Tibial nerve (tissue), 4 donors: ENCODE results near the gene QSER1. TPM values are rescaled to one million over a fixed set of nuclear protein-coding genes. Genes with fewer than 3 reads are reported as not detected.

Experiments used
- DNase-seq, 2 donors: peaks; one replicate each; pipeline ENCODE4 v3.0.0-alpha.2; 2019; ENCODE audit warnings: low spot score in 2 of 2
- H3K27ac ChIP-seq, 4 donors: fragments of 200-600 bp; sonication (generic) in 3 of 4; one replicate each; pipeline ENCODE4 v1.5.1; 2017 to 2019; ENCODE audit warnings: mild to moderate bottlenecking in 1 of 4
- H3K27me3 ChIP-seq, 2 donors: fragments of 200-600 bp; sonication (generic) in 1 of 2; one replicate each; pipeline versions ENCODE4 v1.5.1 to v1.6.0; 2017 to 2019
- H3K36me3 ChIP-seq, 3 donors: fragments of 200-600 bp; sonication (generic); one replicate each; pipeline ENCODE4 v1.5.1; 2018 to 2019
- H3K4me1 ChIP-seq, 4 donors: fragments of 200-600 bp; sonication (generic) in 3 of 4; one replicate each; pipeline ENCODE4 v1.5.1; 2017 to 2019
- H3K4me3 ChIP-seq, 4 donors: fragments of 200-600 bp; sonication (generic) in 3 of 4; one replicate each; pipeline ENCODE4 v1.5.1; 2017 to 2019; ENCODE audit warnings: mild to moderate bottlenecking in 1 of 4, moderate library complexity in 1 of 4
- H3K9me3 ChIP-seq, 4 donors: fragments of 200-600 bp; sonication (generic) in 3 of 4; one replicate each; pipeline ENCODE4 v1.5.1; 2017 to 2019
- EP300 ChIP-seq, 2 donors: sonication (generic); formaldehyde crosslinking; IDR thresholded peaks; one replicate each; pipeline ENCODE4 v1.6.1; 2017; ENCODE audit warnings: antibody characterized with exemption in 2 of 2, mild to moderate bottlenecking in 1 of 2
- POLR2A ChIP-seq, 2 donors: fragments of 450-650 bp; IDR thresholded peaks; one replicate each; pipeline ENCODE4 v1.6.1; 2017; ENCODE audit warnings: antibody characterized with exemption in 2 of 2, mild to moderate bottlenecking in 2 of 2, moderate library complexity in 2 of 2
- WGBS, 2 donors: methylation state at CpG; one replicate each; pipeline ENCODE4 v1.1.5; 2018; 5-methylcytosine and 5-hydroxymethylcytosine counted together
- total RNA-seq, 4 donors: library from RNA; depleted of rRNA; stranded (reverse); fragments of >200 nt; gene quantifications; one replicate each; pipeline ENCODE4 v1.1.0, GENCODE V29; 2016
- TF ChIP-seq, protein P1 (sequence below), 5 experiments: fragments of 200-600 bp in 3 of 5; fragments of 450-650 bp in 2 of 5; sonication (generic) in 3 of 5; IDR thresholded peaks; one replicate each; pipeline ENCODE4 v1.5.1; 2016 to 2019; ENCODE audit warnings: antibody characterized with exemption in 5 of 5, mild to moderate bottlenecking in 3 of 5, moderate library complexity in 2 of 5

The QSER1 gene
- total RNA-seq, 4 donors from 2014 or later: 35.1 to 45.4 (median 36.2) TPM

DNA sequence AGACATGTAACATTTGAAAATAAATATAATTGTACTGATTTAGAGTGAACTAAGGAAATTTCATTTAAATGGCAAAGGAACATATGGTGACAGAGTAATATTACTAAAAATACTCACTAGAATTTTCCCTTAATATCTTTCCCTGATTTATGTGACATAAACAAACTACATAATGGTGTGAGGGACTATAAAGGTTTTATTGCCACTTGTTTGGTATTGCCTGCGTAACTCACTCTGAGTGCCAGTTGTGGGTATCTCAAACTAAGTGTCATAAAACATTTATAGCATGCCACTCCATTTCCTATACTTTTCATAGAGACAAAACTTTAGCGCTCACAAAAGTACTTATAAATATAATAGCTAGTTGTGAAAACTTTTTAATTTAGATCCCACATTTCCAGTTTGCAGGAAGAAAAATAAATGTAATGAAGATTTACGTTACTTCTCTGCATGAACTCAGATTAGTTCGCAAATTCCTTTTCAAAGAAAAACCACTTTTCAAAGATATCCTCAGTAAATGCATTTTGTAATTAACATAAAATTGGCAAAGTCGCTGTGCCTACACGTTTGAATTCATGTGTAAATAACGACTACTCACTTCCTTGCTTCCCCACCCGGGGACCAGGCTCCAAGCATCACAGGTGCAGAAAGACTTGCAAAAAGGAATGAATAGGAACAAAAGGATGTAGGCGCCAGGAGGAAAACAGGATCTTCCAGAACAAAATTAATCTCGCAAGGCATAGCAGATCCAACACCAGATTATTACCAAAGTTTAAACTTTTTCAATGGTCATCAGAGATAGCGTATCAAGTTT lies 1.6 kb upstream of the QSER1 start:
- peaks cover 0 to 32% (median 9%) of the 10 kb centered on the region in 4 donors for H3K4me1 ChIP-seq
- no peaks in the 10 kb centered on the region for H3K27me3 ChIP-seq
- TF ChIP-seq POLR2A (IDR thresholded peaks at IDR 0.05): no peak
- TF ChIP-seq, protein P1, sequence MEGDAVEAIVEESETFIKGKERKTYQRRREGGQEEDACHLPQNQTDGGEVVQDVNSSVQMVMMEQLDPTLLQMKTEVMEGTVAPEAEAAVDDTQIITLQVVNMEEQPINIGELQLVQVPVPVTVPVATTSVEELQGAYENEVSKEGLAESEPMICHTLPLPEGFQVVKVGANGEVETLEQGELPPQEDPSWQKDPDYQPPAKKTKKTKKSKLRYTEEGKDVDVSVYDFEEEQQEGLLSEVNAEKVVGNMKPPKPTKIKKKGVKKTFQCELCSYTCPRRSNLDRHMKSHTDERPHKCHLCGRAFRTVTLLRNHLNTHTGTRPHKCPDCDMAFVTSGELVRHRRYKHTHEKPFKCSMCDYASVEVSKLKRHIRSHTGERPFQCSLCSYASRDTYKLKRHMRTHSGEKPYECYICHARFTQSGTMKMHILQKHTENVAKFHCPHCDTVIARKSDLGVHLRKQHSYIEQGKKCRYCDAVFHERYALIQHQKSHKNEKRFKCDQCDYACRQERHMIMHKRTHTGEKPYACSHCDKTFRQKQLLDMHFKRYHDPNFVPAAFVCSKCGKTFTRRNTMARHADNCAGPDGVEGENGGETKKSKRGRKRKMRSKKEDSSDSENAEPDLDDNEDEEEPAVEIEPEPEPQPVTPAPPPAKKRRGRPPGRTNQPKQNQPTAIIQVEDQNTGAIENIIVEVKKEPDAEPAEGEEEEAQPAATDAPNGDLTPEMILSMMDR (IDR thresholded peaks at IDR 0.05): no peak
- H3K36me3 ChIP-seq: no peaks in the 10 kb centered on the region
- no peak for DNase-seq
- H3K9me3 ChIP-seq: no peaks in the 10 kb centered on the region
- 56 to 62% methylated on average over 11 of the region's 11 CpGs for WGBS, 2 donors
- H3K27ac ChIP-seq: peak overlapping the region in 1 of 4 donors; percentile 95
- no peak overlapping the region for H3K4me3 ChIP-seq

DNA sequence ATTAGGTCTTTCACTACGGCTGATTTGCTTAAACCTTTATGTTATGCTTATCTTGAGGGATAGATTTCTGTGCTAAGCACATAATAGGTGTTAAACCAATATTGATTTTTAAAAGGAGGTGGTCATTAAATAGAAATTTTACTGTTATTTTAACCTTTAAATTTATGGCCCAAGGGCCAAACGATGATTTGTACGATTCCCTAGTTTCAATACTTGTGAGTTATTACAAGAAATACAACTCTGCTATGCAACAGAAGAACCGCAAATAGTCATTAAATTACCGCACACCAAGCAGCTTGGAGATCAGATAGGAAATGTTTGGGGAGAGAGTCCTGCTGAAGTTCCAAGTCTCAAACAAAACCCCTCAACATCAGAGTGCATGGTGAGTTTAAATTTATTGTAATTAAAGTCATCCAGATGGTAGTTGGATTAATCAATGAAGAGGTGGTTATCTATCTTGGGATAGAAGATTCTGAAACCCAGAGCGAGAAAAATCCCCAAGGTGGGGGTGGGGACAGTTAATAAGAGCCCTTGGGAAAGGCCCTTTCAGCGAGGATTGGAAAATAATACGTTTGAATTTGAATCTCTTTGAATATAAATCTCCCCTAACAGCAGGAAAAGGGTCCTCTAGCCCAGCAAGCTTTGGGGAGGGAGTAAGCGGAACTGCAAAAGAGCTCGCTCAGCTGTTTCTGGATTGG lies 805 bp upstream of the QSER1 start:
- no peak for DNase-seq
- Histone ChIP-seq H3K9me3 (no peaks in the 10 kb centered on the region), H3K4me1 (peaks cover 0 to 35% (median 9%) of the 10 kb centered on the region in 4 donors), H3K27ac (peak overlapping the region; percentile 88 to 97 (median 96)), H3K27me3 (no peaks in the 10 kb centered on the region), H3K4me3 (peak overlapping the region; percentile 85 to 99 (median 91)), H3K36me3 (no peaks in the 10 kb centered on the region)
- WGBS, 2 donors: 9 to 11% methylated on average over 10 of the region's 10 CpGs
- no peak for TF ChIP-seq EP300 (IDR thresholded peaks at IDR 0.05)
- TF ChIP-seq, protein P1 (IDR thresholded peaks at IDR 0.05): no peak
- no peak for TF ChIP-seq POLR2A (IDR thresholded peaks at IDR 0.05)

DNA sequence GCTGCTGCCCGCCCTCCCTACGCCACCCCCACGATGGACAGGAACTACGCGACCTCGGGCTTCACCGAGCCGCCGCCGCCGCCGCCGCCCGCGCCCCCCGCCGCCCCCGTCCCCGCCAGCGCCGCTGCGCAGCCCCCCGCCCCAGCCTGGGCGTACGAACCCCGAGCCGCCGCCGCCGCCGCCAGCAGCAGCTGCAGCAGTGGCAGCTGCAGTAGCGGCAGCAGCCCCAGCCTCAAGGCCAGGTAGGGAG lies 407 bp downstream of the QSER1 start:
- Histone ChIP-seq H3K27me3 (no peaks in the 10 kb centered on the region), H3K36me3 (no peaks in the 10 kb centered on the region), H3K4me1 (peaks cover 0 to 35% (median 9%) of the 10 kb centered on the region in 4 donors), H3K4me3 (peak overlapping the region; percentile 85 to 99 (median 88)), H3K9me3 (no peaks in the 10 kb centered on the region), H3K27ac (peak overlapping the region; percentile 88 to 97 (median 96))
- TF ChIP-seq, protein P1 (IDR thresholded peaks at IDR 0.05): no peak
- no peak for TF ChIP-seq EP300 (IDR thresholded peaks at IDR 0.05)
- no peak for TF ChIP-seq POLR2A (IDR thresholded peaks at IDR 0.05)
- 0% methylated on average over 1 of the region's 32 CpGs; no CpG with 5 or more reads in 1 of the 2 donors for WGBS, 2 donors
- DNase-seq: no peak

DNA sequence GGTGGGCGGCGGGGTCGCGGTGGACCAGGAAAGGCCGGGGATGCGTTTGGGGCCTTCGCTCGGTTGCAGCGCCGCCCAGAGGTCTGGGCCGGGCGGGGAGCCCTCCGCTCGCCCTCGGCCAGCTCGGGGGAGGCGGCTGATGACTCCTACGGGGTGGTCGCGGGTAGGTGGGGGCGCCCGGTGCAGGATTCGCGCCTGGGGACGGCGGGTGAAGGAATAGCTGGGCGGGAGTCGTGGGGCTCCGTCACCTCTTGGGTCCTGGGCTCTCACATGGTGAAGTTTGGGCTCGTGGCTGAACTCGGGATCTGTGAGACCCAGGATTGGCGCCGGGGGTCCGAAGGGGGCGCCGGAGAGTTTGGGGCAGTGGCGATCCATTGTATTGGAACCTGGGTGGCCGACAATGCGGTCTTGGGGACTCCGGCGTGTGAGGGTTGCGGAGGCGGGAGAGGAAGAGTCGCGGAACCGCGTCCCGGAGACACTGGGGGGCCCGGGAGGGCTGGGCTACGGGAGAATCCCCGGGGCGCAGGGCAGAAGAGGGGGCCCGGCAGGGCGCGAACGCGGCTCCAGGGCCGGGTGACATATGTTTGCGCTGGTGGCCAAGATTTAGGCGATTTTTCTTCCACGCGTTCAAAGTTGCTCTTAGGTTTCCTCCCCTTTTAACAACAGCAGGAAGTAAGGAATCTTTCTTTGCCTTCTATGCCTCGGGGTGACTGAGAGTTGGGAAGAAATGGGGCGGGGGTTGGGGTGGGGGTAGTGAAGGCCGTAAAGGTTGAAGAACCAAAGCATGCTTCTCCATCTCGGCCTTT lies 935 bp downstream of the QSER1 start:
- Histone ChIP-seq H3K27ac (peak overlapping the region; percentile 69 to 97 (median 96)), H3K36me3 (peaks cover 0 to 2% (median 0%) of the 10 kb centered on the region in 3 donors), H3K9me3 (no peaks in the 10 kb centered on the region), H3K4me3 (peak overlapping the region; percentile 85 to 99 (median 88)), H3K27me3 (no peaks in the 10 kb centered on the region), H3K4me1 (peaks cover 0 to 35% (median 9%) of the 10 kb centered on the region in 4 donors)
- peak; percentile 7 to 29 for DNase-seq
- TF ChIP-seq POLR2A (IDR thresholded peaks at IDR 0.05) (no peak), EP300 (IDR thresholded peaks at IDR 0.05) (no peak)
- TF ChIP-seq, protein P1 (IDR thresholded peaks at IDR 0.05): peak; percentile 20 to 68 (median 46)
- 1% methylated on average over 35 to 59 of the region's 66 CpGs for WGBS, 2 donors
